Stomach (tissue), 4 donors: Measurements from ENCODE around the gene GALNT17.

Source experiments
- EP300 ChIP-seq: sonication (generic); formaldehyde crosslinking; IDR thresholded peaks from one replicate; pipeline ENCODE4 v1.6.1; 2017; ENCODE audit warnings: antibody characterized with exemption
- POLR2A ChIP-seq, 4 donors: fragments of 450-650 bp; IDR thresholded peaks; one replicate each; pipeline ENCODE4 v1.6.1; 2016; ENCODE audit warnings: antibody characterized with exemption in 4 of 4, control low read depth in 2 of 4, mild to moderate bottlenecking in 1 of 4, moderate library complexity in 1 of 4
- TF ChIP-seq, protein P1 (sequence below), 7 experiments: fragments of 450-650 bp in 4 of 7; fragments of 200-600 bp in 3 of 7; sonication (generic) in 3 of 7; IDR thresholded peaks; one replicate each; pipeline ENCODE4 v1.5.1; 2016 to 2019; ENCODE audit warnings: antibody characterized with exemption in 7 of 7, control low read depth in 2 of 7, mild to moderate bottlenecking in 1 of 7

GRCh38 chr7:71422104-71422503 is 290.2 kb downstream of the GALNT17 start:
- TF ChIP-seq, protein P1, sequence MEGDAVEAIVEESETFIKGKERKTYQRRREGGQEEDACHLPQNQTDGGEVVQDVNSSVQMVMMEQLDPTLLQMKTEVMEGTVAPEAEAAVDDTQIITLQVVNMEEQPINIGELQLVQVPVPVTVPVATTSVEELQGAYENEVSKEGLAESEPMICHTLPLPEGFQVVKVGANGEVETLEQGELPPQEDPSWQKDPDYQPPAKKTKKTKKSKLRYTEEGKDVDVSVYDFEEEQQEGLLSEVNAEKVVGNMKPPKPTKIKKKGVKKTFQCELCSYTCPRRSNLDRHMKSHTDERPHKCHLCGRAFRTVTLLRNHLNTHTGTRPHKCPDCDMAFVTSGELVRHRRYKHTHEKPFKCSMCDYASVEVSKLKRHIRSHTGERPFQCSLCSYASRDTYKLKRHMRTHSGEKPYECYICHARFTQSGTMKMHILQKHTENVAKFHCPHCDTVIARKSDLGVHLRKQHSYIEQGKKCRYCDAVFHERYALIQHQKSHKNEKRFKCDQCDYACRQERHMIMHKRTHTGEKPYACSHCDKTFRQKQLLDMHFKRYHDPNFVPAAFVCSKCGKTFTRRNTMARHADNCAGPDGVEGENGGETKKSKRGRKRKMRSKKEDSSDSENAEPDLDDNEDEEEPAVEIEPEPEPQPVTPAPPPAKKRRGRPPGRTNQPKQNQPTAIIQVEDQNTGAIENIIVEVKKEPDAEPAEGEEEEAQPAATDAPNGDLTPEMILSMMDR (IDR thresholded peaks at IDR 0.05) = no peak
- TF ChIP-seq POLR2A (IDR thresholded peaks at IDR 0.05) (no peak), EP300 (no peak)
